Spleen (tissue), 11 donors: ENCODE results near the gene WDFY2. TPM values are rescaled to one million over a fixed set of nuclear protein-coding genes. Genes with fewer than 3 reads are reported as not detected.
A peak's percentile ranks its signal among the peaks of the same experiment; 100 is the strongest.

ENCODE experiments used
- DNase-seq: peaks from one replicate; pipeline ENCODE4 v3.0.0-alpha.2; 2020
- H3K27ac ChIP-seq, 8 donors: fragments of 200-600 bp; sonication (generic) in 7 of 8; 1 replicate in 4 of 8; 2 replicates in 4 of 8; pipeline versions ENCODE4 v1.5.0 to v1.8.0; 2016 to 2021; ENCODE audit warnings: inconsistent platforms in 4 of 8, mild to moderate bottlenecking in 4 of 8, moderate library complexity in 1 of 8
- H3K27me3 ChIP-seq, 7 donors: fragments of 200-600 bp; sonication (generic) in 6 of 7; replicated peaks in 1 of 7; 1 replicate in 4 of 7; 2 replicates in 3 of 7; pipeline versions ENCODE4 v1.5.0 to v1.8.0; 2016 to 2021; ENCODE audit warnings: inconsistent platforms in 3 of 7, mild to moderate bottlenecking in 1 of 7
- H3K36me3 ChIP-seq, 6 donors: fragments of 200-600 bp; sonication (generic) in 5 of 6; 1 replicate in 4 of 6; 2 replicates in 2 of 6; pipeline versions ENCODE4 v1.5.0 to v1.8.0; 2016 to 2021; ENCODE audit warnings: inconsistent platforms in 2 of 6
- H3K4me1 ChIP-seq, 6 donors: fragments of 200-600 bp; sonication (generic) in 5 of 6; 1 replicate in 3 of 6; 2 replicates in 3 of 6; pipeline versions ENCODE4 v1.5.0 to v1.8.0; 2016 to 2021; ENCODE audit warnings: inconsistent platforms in 3 of 6
- H3K4me3 ChIP-seq, 8 donors: fragments of 200-600 bp; sonication (generic) in 7 of 8; 1 replicate in 4 of 8; 2 replicates in 4 of 8; pipeline versions ENCODE4 v1.5.0 to v1.8.0; 2016 to 2021; ENCODE audit warnings: inconsistent platforms in 4 of 8, mild to moderate bottlenecking in 4 of 8, moderate library complexity in 2 of 8
- H3K9me3 ChIP-seq, 8 donors: fragments of 200-600 bp; sonication (generic) in 7 of 8; 1 replicate in 4 of 8; 2 replicates in 4 of 8; pipeline versions ENCODE4 v1.5.0 to v1.8.0; 2016 to 2021; ENCODE audit warnings: inconsistent platforms in 4 of 8
- POLR2A ChIP-seq, 3 donors: fragments of 450-650 bp; IDR thresholded peaks; one replicate each; pipeline ENCODE4 v1.5.1; 2017; ENCODE audit warnings: antibody characterized with exemption in 3 of 3, mild to moderate bottlenecking in 1 of 3
- POLR2AphosphoS5 ChIP-seq, 3 donors: sonication (generic); formaldehyde crosslinking; IDR thresholded peaks; one replicate each; pipeline ENCODE4 v1.5.1; 2017; ENCODE audit warnings: antibody characterized with exemption in 3 of 3
- WGBS, 5 donors: extraction: QIAGEN DNeasy Blood & Tissue Kit in 3 of 5; methylation state at CpG; one replicate each; pipeline versions ENCODE4 v1.1.5 to v1.1.7; 2013 to 2018; 5-methylcytosine and 5-hydroxymethylcytosine counted together
- intact Hi-C: fragments of 100-400 bp; cut with DNase I; formaldehyde crosslinking; loops from one replicate; pipeline ENCODE4 v1.15.0; 2023; ENCODE audit warnings: low total_unique reads
- polyA plus RNA-seq, 3 donors: library from polyadenylated mRNA; stranded (reverse); fragments of 200-250 nt; gene quantifications; one replicate each; pipeline ENCODE4 v1.2.1, GENCODE V29; 2013
- total RNA-seq, 7 donors: library from RNA; depleted of rRNA in 3 of 7; stranded (reverse); fragments of >200 nt in 3 of 7; fragmentation: NEBNext Ultra II Directional in 4 of 7; extraction: Animal tissue kit (Norgen Biotek cat#: 25700) in 4 of 7; gene quantifications; one replicate each; pipeline versions ENCODE4 v1.1.0 to v1.2.1, GENCODE V29; 2016 to 2021
- TF ChIP-seq, protein P1 (sequence below), 11 experiments: fragments of 200-600 bp in 7 of 11; fragments of 450-650 bp in 4 of 11; sonication (generic) in 4 of 11; IDR thresholded peaks in 8 of 11; conservative IDR thresholded peaks in 3 of 11; 1 replicate in 7 of 11; 2 replicates in 4 of 11; pipeline versions ENCODE4 v1.4.0 to v1.8.0; 2016 to 2021; ENCODE audit warnings: antibody characterized with exemption in 11 of 11, inconsistent platforms in 4 of 11, mild to moderate bottlenecking in 1 of 11
- donor health status: healthy with polysubstance abuse.
- donor health status: DM: no; HTN: no; CAD: no; lungs with moderate emphysema.
- donor health status: DM: no; HTN: no; CAD: no.
- donor health status: Bipolar disorder and iron deficiency.
- donor health status: healthy.
- donor health status: DM: no; HTN: no; CAD: no.
- donor health status: DM: yes; HTN: yes; CAD: no.

The WDFY2 gene
- total and polyA plus RNA-seq, 10 donors = 3.0 to 32.2 (median 24.9) TPM

DNA sequence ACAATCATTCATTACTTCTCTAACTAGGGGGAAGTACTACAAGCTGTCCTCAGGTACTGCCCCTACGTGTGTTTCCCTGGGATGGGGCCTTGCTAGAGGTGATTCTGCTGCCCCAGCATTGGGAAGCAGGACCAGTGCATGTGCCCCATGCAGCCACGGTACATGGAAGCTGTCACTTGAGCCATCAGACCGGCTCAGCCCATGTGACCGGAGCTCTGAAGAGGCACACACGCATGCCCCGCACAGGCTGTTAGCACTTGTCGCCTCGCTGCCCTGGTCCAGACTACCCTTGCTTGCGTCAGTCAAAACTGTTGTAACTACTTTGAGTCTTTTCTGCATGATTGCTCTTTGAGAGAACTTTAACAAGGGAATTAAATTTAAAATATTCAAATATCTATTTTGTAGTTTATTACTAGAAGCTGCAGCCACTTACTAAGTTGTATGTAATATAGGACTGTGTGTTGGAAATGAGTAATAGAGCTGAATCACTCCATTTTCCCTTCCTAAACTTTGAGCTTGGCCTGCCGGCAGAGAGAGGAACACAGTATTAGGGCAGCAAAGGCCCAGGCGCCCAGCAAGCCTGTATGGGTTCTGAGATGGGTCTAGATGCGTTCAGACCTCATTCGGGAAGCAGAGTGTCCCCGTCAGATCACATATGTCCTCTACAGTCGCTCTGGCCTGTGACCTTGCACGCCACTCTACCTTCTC, 177.5 kb downstream of the WDFY2 start:
- no peak for TF ChIP-seq POLR2A (IDR thresholded peaks at IDR 0.05)
- TF ChIP-seq POLR2AphosphoS5 (IDR thresholded peaks at IDR 0.05) = no peak
- TF ChIP-seq, protein P1, sequence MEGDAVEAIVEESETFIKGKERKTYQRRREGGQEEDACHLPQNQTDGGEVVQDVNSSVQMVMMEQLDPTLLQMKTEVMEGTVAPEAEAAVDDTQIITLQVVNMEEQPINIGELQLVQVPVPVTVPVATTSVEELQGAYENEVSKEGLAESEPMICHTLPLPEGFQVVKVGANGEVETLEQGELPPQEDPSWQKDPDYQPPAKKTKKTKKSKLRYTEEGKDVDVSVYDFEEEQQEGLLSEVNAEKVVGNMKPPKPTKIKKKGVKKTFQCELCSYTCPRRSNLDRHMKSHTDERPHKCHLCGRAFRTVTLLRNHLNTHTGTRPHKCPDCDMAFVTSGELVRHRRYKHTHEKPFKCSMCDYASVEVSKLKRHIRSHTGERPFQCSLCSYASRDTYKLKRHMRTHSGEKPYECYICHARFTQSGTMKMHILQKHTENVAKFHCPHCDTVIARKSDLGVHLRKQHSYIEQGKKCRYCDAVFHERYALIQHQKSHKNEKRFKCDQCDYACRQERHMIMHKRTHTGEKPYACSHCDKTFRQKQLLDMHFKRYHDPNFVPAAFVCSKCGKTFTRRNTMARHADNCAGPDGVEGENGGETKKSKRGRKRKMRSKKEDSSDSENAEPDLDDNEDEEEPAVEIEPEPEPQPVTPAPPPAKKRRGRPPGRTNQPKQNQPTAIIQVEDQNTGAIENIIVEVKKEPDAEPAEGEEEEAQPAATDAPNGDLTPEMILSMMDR (IDR thresholded peaks at IDR 0.05 in 8 of 11, conservative IDR thresholded peaks at IDR 0.05 in 3 of 11) = no peak
- no peaks in the 10 kb centered on the region for H3K27me3 ChIP-seq
- H3K27ac ChIP-seq = no peak overlapping the region
- H3K9me3 ChIP-seq = no peaks in the 10 kb centered on the region
- H3K4me3 ChIP-seq = no peak overlapping the region
- H3K36me3 ChIP-seq = peaks cover 2 to 91% (median 49%) of the 10 kb centered on the region in 6 donors
- peaks cover 7 to 22% (median 13%) of the 10 kb centered on the region in 6 donors for H3K4me1 ChIP-seq
- WGBS, 5 donors = 94 to 98% (median 95%) methylated on average over 16 of the region's 16 CpGs
- intact Hi-C loops = no loop called here
- DNase-seq = no peak

DNA sequence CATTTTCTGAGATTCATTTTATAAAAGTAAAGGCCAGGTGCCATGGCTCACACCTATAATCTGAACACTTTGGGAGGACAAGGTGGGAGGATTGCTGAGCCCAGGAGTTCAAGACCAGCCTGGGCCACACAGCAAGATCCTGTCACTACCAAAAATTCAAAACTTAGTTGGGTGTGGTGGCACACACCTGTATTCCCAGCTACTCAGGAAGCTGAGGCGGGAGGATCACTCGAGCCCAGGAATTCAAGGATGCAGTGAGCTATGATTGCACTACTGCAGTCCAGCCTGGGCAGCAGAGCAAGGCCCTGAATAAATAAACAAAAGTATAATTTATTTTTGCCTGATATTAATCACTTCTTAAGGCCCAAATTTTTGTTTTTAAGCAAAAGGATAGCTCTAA, 179.2 kb downstream of the WDFY2 start:
- Histone ChIP-seq H3K27ac (no peak overlapping the region), H3K36me3 (peaks cover 0 to 91% (median 41%) of the 10 kb centered on the region in 6 donors), H3K4me1 (peaks cover 7 to 27% (median 16%) of the 10 kb centered on the region in 6 donors), H3K4me3 (no peak overlapping the region), H3K27me3 (no peaks in the 10 kb centered on the region), H3K9me3 (no peaks in the 10 kb centered on the region)
- no peak for TF ChIP-seq POLR2AphosphoS5 (IDR thresholded peaks at IDR 0.05)
- TF ChIP-seq POLR2A (IDR thresholded peaks at IDR 0.05) = no peak
- TF ChIP-seq, protein P1 (IDR thresholded peaks at IDR 0.05 in 8 of 11, conservative IDR thresholded peaks at IDR 0.05 in 3 of 11) = no peak
- 78 to 94% (median 85%) methylated on average over 2 of the region's 2 CpGs for WGBS, 5 donors
- DNase-seq = no peak
- intact Hi-C loops = no loop called here

DNA sequence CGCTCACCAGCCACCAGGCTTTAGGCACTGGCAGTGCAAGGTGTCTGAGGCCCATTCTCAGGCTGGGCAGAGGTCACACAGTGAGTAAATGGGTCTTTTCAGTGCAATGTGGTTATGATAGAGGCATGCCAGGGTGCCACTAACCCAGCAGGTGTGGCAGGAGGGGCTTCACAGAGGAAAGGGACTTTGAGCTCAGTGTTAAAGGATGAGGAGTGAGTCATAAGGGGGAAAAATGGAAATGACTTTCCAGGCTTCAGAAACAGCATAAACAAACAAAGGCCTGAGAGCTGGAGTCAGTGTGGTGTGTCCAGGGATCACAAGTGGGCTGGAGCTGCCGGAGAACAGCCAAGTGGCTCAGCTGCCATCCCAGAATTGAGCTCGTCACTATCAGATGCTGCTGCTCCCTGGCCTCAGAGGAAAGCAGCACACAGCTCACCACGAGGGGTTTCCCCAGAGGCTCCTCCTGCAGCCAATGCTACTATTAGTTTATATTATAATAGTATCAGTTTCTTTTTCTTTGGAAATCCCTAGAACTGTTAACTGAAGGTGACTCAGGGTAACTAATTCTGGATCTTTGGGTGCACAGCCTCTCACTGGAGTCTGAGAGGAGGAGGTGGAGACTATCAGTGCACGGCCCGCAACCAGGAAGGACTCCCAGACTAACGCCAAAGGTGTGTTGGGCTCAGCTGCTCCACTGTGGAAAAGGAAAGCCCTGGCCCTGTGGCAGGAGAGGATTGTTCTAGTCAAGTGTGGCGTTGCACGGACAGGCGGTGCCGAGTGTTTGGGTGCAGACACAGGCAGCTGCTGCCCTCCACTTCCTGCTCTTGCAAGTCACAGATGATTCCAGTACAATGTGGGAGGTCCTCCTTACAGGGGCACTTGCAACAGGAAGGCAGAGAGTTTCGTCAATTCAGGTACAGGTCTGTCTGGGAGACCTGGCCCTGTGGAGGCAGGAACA, 180.2 kb downstream of the WDFY2 start:
- H3K9me3 ChIP-seq = no peaks in the 10 kb centered on the region
- peak overlapping the region in 1 of 8 donors; percentile 27 for H3K4me3 ChIP-seq
- H3K36me3 ChIP-seq = peaks cover 0 to 87% (median 33%) of the 10 kb centered on the region in 6 donors
- TF ChIP-seq, protein P1 (IDR thresholded peaks at IDR 0.05 in 8 of 11, conservative IDR thresholded peaks at IDR 0.05 in 3 of 11) = no peak
- no peak for TF ChIP-seq POLR2A (IDR thresholded peaks at IDR 0.05)
- TF ChIP-seq POLR2AphosphoS5 (IDR thresholded peaks at IDR 0.05) = peak in 2 of 3 donors; percentile 42 to 47
- peaks cover 8 to 36% (median 23%) of the 10 kb centered on the region in 6 donors for H3K4me1 ChIP-seq
- DNase-seq = no peak
- WGBS, 5 donors = 32 to 37% (median 33%) methylated on average over 9 to 12 of the region's 12 CpGs
- H3K27me3 ChIP-seq = no peaks in the 10 kb centered on the region
- intact Hi-C loops = no loop called here
- H3K27ac ChIP-seq = peak overlapping the region; percentile 16 to 75 (median 55)
